Measurements from ENCODE around the gene PPM1L. TPM values are rescaled to one million over a fixed set of nuclear protein-coding genes. Genes with fewer than 3 reads are reported as not detected.

PPM1L gene
- total RNA-seq, 1 donor from 2014 or later, result 16.3 TPM

DNA sequence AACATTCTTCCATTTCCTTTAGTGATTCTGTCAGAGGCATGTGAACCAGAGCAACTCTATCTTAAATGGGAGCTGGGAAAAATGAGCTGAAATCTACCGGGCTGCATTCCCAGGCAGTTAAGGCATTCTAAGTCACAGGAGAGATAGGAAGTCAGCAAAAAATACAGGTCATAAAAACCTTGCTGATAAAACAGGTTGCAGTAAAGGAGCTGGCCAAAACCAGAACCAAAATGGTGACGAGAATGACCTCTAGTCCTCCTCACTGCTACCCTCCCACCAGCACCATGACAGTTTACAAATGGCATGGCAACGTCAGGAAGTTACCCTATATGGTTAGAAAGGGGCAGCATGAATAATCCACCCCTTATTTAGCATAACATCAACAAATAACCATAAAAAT is 282.7 kb downstream of the PPM1L start:
- DNase-seq (ENCODE audit: low spot score), result no peak

GRCh38 chr3:161042023-161042501 is 286.0 kb downstream of the PPM1L start:
- no peak for DNase-seq (ENCODE audit: low spot score)

DNA sequence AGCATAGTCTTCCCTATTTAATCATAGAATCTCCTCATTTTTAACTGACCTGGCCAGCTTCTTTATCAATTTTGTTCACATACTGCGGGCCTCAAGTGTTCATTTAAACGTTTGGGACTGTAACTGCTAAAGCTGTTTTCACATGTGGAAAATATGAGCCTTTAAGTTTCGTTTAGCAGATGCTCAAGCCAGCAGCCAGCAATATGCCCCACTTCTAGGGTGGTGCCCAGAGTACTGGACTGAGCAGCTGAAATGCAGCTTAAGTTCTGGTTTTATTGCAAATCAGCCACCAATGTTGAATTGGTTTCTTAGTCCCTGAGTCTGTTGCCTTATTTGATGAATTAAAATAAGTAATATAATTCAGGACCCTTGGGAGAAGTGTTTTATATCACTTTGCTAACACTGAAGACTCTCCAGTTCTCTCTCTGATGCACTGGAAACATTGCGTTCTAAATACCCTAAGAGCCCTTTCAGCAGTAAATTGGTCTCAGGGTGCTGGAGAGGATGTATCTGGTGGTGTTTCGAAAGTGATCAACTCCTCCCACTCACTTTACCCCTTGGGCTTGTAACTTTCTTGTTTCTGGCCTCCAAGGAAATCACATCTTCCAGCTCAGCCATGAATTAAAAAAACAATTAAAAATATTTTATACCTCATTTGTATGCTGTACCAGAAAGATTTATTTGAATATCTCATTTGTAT is 287.5 kb downstream of the PPM1L start:
- DNase-seq (ENCODE audit: low spot score), result no peak

DNA sequence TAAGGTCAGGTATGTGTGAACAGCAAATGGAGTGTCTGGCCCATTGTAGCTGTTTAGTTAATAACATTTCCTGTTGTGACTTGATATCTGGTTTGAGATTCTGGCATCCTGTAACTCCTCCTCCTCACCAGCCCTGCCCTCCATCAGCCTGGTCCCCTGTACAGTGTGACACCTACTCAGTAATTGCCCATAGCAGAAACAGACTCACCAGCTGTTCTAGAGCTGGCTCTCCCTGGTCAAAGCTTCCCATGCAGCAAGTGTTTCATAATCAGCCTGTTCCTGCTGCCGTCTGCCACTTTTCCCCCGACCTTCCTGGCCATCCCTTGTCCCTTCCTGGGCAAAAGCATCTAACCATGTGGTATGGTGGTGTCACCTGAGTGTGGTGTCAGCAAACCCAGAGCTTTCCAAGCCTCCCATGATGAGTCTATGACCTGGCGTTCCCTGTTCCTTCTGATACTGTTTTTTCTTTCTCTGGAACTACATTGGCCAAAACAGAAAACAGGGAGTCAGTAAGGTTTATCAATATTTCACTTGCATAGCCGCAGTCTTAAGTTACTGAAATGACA is 293.7 kb downstream of the PPM1L start:
- no peak for DNase-seq (ENCODE audit: low spot score)

DNA sequence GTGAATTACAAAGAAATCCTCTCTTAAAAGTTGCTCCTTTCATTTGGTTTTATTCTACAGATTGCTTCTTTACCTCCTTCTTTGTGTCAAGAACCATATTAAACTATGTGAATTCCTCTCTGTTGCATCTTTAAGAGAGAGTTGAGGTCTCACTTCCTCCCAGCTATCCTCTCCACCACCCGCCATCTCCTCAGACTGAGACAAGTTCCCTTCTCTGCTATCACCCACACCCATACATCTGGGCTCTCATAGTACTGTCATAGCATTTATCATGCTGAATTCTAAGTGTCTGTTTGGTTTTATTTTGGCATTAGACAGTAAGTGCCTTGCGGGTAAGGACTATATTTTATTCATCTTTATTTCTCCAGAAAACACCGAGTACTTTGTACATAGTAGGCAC is 294.9 kb downstream of the PPM1L start:
- DNase-seq (ENCODE audit: low spot score), result no peak

- DNase-seq (ENCODE audit: low spot score), result no peak
Observed at GRCh38 chr3:161051856-161052255, 295.8 kb downstream of the PPM1L start.

- DNase-seq (ENCODE audit: low spot score), result no peak
Observed at GRCh38 chr3:161054860-161055604, 299.0 kb downstream of the PPM1L start.

DNA sequence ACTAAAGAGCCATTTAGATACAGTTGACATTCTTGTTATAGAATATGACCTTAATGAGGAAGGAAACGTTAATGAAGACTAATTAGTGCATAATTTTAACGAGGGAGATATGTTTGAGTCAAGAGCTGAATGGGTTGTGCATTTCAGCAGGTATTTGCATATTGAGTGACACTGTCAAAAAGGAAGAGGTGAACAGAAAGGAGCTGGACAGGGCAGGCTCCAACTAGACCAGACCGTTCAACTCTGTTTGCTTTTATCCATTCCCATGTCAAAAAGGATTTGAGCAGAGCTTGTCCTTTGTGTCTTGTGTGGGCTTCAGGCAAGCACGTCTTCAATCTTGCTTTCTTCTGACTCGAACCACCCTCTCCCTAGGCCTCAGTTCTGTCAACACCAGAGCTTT is 308.4 kb downstream of the PPM1L start:
- DNase-seq (ENCODE audit: low spot score), result no peak

DNA sequence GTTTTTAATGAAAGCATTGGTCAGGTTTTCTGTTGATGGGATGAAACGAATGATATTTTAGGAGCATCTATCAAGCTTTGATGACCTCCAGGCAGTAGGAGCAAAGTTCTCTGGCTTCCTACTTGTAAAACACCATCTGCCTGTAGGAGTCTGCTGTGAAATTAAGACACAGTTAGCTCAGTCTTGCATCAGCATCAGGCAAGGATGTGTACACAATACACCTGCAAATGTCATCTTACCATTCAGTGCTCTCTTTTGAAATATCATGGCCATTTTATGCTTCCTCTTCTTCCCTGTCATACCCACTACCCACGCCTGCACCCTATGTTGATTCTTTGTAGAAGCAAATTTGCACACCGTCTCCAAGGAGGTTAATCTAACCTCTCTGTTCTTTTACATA is 310.9 kb downstream of the PPM1L start:
- DNase-seq (ENCODE audit: low spot score), result no peak

DNA sequence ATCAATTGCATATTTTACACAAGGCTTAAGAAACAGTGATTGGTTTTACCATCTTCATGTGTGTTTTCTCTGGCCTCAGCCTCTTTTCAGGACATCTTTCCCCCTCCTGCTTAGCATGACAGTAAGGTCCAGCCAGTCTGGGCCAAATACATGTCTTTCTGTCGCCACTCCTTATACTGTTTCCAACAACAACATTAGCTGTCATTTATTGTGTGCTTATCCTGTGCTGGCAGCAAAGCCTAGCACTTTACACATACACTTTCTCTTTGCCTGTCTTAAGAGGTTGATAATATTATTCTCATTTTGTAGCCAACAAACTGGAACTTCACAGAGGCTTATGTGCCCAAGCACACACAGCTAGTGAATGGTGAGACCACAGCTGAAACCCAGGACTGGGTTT is 311.3 kb downstream of the PPM1L start:
- no peak for DNase-seq (ENCODE audit: low spot score)

DNA sequence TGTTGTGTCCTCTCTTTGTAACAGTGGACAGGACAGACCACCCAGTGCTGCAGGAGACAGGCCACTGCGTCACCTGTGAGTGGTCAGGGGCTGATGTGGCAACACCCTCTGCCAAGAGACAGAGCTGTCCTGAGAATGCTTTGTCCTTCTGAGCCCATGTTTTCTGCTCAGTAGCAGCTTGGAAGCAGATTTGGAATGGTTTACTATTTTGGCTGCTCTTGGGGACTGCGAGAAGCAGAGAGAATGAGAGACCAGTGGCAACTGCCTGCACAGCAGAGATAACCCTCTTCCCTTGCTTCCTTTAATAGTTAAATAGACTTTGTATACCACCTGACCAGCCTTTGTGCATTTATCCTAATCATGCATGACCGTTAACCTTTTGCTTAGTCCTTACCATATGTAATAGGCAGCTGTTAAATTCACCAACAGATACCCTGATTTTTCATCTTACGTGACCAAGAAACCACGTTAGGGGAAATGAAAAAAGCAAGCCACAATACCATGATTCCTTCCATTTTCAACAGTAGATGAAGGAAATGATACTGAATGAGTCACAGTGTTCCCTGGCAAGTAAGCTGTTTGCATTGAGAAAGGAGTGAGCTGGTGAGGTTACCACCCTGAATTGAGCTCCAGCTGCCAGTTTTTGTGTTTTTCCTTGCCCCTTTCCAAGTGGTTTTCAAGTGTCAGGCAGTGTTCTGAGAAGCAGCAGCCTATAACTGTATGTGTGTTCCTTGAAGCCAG is 313.6 kb downstream of the PPM1L start:
- peak; percentile 48 for DNase-seq (ENCODE audit: low spot score)

- no peak for DNase-seq (ENCODE audit: low spot score)
Observed at GRCh38 chr3:161070252-161070930, 314.4 kb downstream of the PPM1L start.

GRCh38 chr3:161070980-161071663 is 315.1 kb downstream of the PPM1L start:
- no peak for DNase-seq (ENCODE audit: low spot score)

- DNase-seq (ENCODE audit: low spot score), result no peak
Observed at GRCh38 chr3:161072211-161072621, 316.2 kb downstream of the PPM1L start.

DNA sequence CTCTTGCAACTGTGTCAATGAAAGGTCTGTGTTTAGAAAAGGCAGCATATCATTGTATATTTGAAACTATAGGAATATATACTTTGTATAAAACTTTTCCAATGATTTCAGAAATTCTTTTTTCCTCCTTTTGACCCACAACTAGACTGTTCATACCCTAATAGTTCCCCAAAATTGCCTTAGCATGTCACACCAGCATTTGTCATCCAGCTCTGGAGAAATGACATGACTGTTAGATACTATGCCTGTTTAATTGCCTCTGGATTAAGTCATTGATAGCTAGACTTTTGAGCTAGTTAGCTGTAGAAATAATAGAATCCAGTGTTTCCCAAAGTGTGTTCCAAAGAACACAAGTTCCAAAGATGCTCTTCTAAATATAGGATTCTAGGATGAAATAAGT is 316.7 kb downstream of the PPM1L start:
- DNase-seq (ENCODE audit: low spot score), result no peak

- DNase-seq (ENCODE audit: low spot score), result no peak
Observed at GRCh38 chr3:161073181-161073580, 317.1 kb downstream of the PPM1L start.

DNA sequence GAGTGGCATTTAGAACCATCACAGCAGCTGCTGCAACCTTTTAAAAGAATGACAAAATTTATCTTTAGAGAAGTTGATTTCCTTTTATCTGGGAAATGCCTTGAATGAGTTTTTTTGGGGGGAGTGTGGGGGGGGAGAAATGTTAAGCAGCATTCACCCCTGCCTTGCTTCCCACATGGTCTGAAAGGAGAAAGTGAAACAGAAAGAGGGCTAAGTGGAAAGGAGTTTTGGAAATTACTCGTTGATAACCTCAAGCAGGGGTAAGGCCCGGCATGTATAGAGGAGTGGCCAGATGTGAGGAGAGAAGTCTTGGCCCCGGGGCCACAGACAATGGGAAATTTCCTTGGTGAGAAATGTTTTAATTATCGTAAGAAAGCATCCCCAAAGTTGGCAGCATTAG is 325.6 kb downstream of the PPM1L start:
- no peak for DNase-seq (ENCODE audit: low spot score)

GRCh38 chr3:161082063-161082462 is 326.0 kb downstream of the PPM1L start:
- DNase-seq (ENCODE audit: low spot score), result no peak

GRCh38 chr3:161083131-161083530 is 327.1 kb downstream of the PPM1L start:
- DNase-seq (ENCODE audit: low spot score), result no peak

GRCh38 chr3:161084277-161084676 is 328.2 kb downstream of the PPM1L start:
- DNase-seq (ENCODE audit: low spot score), result no peak

DNA sequence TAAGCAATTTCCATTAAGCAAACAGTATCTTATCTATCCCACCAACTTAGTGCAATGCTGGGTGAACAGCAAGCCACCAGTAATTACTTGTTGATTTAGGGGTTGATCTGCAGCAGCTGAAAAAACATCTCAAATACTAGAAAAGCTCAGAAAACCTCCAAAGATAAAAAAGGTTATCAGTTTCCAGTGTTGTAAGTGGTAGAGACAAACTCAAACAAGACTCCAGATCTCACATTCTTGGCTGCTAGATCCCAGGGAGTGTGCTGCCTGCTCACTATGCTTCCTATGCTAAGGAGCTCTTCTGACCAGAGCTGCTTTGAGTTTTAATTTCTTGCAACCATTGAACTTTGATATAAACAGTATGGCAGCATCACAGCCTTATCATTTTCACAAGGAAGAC is 337.9 kb downstream of the PPM1L start:
- DNase-seq (ENCODE audit: low spot score), result no peak
